ENCODE measurements around the gene CENPB.

The CENPB gene

DNA sequence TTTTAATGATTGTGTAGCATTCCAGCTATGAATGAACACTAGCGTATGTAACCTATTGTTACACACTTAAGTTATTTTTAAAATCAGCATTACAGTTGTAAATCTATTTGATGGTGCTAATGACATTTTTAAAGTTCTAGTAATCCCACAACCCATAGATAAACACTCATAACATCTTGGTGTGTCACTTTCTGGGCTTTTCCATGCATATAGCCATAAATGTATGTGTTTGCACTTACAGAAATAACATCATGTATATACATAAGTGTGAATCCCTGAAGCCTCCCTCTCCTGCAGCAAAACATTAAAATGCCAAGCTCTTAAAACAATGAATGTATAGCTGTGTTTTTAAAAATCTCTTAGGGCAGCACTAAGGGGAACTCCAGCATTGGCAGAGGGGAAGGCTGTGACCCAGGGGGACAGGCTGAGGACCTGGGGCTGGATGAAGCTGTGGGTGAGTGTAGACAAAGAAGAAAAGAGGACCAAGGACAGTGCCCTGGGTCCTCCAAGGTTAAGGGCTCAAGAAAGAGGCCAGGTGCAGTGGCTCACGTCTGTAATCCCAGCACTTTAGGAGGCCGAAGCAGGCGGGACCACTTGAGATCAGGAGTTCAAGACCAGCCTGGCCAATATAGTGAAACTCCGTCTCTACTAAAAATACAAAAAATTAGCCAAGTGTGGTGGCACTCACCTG is 929 bp upstream of the CENPB start:
- FAIRE-seq: no peak

DNA sequence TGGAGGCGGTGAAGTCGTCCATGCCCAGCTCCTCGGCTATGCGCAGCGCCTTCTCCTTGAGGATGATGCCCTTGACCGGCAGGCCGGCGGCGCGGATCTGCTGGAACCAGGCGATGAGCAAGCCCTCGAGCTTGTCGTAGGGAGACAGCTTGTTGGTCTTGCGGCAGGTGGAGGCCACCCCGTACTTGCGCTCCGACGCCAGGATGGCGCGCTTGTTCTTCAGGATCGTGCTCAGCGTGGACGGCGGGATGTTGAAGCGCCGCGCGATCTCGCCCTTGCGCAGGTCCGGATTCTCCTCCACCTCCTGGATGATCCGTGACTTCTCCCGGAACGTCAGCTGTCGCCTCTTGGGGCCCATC is 435 bp downstream of the CENPB start:
- FAIRE-seq: no peak

GRCh38 chr20:3785240-3786125 is 1.1 kb downstream of the CENPB start:
- no peak for FAIRE-seq

GRCh38 chr20:3784863-3785239 is 1.7 kb downstream of the CENPB start:
- FAIRE-seq: no peak

- no peak for FAIRE-seq
These were observed 2.2 kb downstream of the CENPB start for GRCh38 chr20:3784216-3784853.

DNA sequence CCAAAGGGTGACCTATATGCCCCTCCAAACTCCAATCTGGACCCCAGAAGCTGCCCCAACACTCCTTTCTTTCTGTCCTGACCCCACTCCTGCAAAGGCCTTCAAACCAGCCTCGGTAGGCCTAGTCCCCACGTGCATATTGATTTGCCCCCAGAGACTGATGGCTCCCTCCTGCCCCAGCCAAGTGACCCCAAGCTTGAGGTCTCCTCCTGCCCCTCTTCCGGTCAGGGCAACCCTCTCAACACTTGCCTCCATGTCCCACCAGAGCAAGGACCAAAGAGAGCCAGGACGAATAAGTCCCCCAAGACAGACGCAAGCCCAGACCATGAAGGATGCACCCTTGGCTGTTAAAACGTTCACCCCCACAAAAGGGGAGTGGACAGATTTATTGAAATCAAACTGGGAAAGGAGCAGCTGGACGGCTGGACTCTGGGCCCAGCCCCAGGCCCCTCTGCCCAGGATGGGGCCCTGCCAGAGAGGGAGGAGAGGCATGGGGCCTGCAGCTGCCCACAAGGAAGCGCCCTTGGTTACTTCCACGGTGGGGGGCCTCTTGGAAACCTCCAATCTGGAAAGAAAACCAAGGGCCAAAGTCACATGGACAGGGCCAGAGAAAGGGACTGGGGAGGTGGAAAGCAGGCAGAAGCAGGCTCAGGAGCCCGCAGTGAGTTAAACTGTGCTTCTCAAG is 2.9 kb downstream of the CENPB start:
- FAIRE-seq: no peak

DNA sequence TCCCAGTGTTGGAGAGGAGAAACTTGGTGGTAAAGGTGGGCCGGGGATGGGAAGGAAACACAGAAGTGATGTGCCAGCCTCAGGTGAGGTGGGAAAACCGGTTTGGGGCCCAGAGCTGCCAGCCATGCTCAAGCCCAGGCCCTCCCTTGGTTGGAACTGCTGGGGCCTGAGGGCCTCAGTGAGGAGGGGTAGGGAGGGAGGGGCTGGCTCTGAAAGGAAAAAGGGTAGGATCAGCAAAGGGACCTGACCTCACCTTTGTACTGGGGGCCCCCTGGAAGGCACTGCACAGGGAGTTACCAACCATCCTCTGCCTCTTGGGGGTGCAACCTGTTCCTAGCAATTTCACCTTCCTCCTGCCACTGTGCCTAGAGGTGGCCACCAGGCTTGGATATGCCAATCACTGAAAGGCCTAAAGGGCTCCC is 3.5 kb downstream of the CENPB start:
- no peak for FAIRE-seq

- FAIRE-seq: no peak
These were observed 3.9 kb downstream of the CENPB start for GRCh38 chr20:3782597-3782996.

DNA sequence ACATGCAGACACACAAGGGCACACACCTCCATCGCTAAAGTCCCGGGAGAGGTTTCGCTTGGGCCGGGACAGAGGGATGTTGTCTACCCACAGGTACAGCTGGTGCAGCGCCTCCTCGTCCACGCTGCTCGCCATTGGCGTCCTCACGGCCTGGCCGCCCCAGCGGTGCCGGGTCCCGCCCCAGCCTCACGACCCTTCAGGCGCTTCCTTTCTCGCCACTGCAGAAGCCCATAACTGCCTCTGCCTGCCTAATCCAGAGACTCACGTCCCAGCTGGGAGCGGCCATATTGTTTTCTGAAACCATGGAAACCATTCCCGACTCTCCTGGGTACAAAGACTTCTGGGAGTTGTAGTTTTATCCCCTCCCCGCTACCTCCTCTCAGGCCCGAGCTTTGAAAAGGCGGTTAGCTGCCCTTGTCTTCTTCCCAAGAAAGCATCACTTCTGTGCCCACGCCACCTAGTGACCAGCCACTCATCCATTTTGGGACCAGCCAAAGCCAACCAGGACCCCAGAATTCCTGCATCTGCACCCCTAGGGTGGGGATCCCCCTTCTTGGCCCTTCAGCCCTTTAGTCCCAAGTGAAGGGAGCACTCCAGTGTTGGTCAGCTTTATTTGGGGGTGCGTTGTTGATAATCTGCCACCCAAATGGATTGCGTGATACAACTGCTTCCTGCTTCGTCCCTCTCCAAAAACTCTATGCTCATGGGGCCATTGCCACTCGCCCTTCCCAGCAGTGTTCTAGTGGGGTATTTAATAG is 5.2 kb downstream of the CENPB start, which contains the start of gene SPEF1:
SPEF1 (minus strand) TSS at position 296 of the 758 bp plus-strand sequence; CDS start at position 135, 161 bp downstream.
- peak; percentile 99 for FAIRE-seq

- FAIRE-seq: no peak
These were observed 7.6 kb downstream of the CENPB start for GRCh38 chr20:3778976-3779375.

GRCh38 chr20:3777716-3778629 is 8.6 kb downstream of the CENPB start:
- no peak for FAIRE-seq

- no peak for FAIRE-seq
These were observed 9.2 kb downstream of the CENPB start for GRCh38 chr20:3777381-3777715.

DNA sequence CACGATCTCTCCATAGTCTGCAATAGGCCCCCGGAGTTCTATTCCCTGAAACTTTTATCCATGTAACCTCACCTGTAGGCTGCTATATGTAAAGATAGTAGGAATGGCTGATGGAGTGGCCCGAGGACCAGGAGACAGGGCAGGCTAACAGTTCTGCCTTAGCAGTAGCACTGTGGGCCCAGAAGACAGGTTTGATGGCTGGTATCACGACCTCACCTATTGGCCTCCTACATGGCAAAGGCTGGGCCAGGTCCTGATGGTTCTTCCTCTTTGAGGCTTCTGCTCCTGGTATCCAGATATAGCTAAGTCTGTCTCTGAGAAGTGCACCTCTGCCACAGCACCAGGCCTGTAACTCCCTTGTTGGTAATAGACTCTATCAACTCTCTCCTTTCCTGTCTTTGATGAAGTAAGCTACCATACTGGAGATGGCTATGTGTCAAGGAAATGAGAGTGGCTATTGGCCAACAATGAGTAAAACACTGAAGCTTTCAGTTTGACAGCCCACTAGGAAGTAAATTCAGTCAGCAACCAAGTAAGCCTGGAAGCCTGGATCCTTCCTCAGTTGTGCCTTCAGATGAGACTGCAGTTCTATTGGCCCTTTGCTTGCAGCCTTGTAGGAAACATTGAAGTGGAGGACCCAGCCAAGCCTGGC is 11.0 kb downstream of the CENPB start:
- no peak for FAIRE-seq

- FAIRE-seq: no peak
These were observed 14.9 kb downstream of the CENPB start for GRCh38 chr20:3771552-3772058.

DNA sequence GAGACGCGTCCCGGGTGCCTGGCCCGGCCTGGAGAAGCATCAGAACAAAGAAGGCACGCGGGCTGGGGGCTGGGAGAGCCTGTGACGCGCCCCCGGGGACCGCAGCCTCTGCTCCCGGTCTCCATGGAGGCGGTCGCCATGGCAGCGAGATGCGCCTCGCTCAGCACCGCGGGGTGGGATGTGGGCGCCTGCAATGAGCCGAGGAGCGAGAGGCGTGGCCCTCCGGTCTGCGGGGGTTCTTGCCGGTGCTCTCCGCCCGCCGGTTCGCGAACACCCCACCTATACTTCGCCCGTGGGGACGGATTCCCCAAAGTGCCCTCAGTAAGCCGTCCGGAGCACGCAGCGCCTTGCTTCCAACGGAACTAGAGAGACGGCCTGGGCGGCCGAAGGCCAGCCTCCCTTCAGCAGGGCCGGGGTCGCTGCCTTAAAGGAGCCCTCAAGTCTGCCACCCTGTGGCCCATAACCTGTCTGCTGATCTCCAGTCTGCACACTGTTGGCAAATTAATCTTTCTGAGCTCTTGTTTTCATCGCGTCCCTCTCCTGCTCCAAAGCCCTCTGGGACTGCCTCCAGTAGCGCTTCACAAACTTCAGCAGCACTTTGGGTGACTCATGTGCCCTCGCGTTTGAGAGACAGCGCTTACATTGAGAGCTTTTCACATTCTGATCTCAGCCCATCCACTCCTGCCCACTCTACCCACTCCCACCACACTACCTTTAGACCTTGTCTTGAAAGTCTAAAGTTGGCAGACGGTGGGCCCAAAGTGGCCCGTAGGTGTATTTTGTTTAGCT is 18.0 kb downstream of the CENPB start:
- peak; percentile 34 for FAIRE-seq

- peak; percentile 98 for FAIRE-seq
These were observed 18.9 kb downstream of the CENPB start, which contains the start of gene ADISSP for GRCh38 chr20:3767427-3768341. ADISSP (minus strand) TSS chr20:3767753; CDS start chr20:3760100, 7,653 bp downstream.

DNA sequence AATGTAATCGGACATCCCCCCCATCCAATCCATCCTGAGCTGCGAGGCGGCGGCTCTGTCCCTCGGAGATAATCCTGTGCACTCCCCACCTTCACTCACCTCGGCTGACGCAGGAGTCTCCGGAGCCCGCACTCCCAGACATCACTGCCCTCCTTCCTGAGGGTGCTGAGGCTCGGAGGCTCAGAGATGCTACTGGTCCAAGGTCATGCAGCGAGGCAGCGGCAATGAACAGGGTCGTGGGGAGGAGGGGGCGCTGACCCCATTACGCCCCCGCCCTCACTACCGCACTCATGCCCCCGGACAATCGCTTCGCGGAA is 19.5 kb downstream of the CENPB start:
- no peak for FAIRE-seq

DNA sequence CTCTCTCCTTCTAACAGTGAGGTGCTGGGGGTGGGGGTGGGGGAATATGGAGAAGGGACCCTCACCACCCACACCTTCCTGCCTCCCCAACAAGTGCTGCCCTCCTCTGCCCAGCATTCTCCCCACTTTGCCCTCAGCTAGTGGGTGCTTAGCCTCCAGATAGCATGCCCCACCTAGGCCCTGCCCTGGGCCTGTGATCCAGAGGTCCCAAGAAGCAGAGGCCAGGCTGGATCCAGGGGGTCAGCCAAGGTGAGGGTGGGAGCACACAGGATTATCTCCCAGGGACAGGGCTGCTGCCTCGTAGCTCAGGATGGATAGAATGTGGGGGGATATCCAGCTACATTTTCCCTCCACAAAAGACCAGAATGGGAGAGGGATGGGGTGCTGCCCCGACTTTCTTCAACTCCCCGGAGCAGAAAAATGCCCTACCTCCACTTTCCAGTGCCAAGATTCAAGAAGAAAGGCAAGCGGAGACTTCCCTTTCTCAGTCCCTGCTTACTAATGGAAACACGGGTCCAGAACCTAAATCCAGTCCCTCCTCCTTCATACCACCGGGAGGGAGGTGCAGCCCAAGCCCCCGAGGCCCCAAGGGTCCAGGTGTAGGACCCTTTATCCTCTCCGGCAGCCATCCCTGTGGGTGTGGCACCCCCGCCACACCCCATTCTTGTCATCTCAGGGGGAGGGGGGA is 20.0 kb downstream of the CENPB start:
- no peak for FAIRE-seq

Measured in G401.6 (cell line).